GM12874 (cell line): ENCODE measurements around the gene CPEB2.

Experiments
- TF ChIP-seq, protein P1 (sequence below): IDR thresholded peaks from 2 replicates; pipeline ENCODE4 v1.5.1; 2011; ENCODE audit warnings: low read depth, mild to moderate bottlenecking, control low read depth, low read length, moderate library complexity; ENCODE audit not compliant: insufficient read depth

Gene CPEB2

DNA sequence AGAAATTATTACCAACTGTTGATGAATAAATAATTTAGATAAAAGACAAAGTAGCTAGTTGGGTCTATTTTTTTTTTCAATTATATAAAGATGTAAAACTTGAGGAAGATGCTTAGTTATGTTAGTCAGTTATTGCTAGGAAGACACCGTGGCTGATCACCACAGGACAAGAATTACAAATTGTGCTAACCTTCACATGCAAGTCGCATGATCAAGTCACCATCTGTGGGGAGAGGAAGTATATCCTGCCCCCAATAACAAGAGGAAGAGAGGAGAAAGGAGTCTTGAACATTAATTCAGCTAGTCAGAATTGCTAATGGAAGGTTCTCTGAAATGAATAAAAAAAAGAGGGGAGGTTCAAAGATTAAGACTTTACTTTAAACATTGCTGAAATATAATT lies 52.3 kb downstream of the CPEB2 start:
- TF ChIP-seq, protein P1, sequence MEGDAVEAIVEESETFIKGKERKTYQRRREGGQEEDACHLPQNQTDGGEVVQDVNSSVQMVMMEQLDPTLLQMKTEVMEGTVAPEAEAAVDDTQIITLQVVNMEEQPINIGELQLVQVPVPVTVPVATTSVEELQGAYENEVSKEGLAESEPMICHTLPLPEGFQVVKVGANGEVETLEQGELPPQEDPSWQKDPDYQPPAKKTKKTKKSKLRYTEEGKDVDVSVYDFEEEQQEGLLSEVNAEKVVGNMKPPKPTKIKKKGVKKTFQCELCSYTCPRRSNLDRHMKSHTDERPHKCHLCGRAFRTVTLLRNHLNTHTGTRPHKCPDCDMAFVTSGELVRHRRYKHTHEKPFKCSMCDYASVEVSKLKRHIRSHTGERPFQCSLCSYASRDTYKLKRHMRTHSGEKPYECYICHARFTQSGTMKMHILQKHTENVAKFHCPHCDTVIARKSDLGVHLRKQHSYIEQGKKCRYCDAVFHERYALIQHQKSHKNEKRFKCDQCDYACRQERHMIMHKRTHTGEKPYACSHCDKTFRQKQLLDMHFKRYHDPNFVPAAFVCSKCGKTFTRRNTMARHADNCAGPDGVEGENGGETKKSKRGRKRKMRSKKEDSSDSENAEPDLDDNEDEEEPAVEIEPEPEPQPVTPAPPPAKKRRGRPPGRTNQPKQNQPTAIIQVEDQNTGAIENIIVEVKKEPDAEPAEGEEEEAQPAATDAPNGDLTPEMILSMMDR = no peak

DNA sequence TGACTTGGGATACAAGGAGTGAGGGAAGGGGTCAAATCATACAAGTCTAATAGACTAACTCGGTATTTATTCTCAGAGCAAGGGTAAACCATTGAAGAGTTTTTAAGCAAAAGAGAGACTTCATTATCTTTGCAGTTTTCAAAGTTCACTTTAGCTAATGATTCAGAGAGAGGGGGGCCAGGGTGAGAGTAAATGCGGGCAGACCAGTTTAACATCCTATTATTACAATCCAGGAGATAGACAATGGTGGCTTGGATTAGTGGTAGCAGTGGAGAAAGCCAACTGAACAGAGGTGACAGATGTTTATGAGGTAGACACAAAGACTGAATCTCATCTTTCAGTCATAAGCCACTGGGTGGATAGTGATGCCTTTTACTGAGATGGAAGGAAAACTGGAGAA lies 57.9 kb downstream of the CPEB2 start:
- TF ChIP-seq, protein P1 = no peak

DNA sequence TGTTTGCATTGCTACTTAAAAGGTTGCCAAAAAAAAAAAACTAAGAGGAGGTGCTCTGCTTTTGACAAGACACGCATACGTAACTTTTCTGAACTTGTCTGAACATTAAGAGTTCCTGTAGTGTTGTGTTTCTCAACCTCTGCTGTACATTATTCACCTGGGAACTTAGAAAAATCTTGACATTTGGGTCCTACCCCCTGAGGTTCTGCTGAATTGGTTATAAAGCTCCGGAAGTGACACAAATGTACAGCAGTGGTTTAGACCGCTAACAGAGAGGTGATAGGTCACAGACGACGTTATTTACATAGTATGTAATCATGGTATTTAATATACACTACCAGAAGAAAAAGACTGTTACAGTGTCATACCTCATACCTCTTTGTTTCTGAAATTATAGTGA lies 61.1 kb downstream of the CPEB2 start:
- TF ChIP-seq, protein P1 = no peak

DNA sequence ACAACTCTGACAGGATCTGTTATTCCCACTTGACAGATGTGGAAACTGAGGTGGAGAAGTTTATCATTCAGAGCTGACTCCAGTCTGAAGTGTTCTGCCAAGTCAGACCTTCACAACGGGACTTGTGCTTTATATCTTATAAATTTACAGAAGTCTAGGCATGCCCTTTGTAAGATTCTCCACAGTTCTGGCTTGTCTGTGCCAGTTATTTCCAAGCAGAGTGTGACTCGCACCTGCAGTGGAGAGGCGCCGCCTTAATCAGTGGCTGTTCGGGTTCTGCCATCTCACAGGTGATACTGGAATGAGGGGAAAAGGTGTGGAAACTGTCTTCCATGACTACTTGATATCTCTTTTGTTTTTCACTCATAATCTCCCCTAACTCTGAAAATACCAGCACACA lies 63.2 kb downstream of the CPEB2 start:
- TF ChIP-seq, protein P1 = no peak

DNA sequence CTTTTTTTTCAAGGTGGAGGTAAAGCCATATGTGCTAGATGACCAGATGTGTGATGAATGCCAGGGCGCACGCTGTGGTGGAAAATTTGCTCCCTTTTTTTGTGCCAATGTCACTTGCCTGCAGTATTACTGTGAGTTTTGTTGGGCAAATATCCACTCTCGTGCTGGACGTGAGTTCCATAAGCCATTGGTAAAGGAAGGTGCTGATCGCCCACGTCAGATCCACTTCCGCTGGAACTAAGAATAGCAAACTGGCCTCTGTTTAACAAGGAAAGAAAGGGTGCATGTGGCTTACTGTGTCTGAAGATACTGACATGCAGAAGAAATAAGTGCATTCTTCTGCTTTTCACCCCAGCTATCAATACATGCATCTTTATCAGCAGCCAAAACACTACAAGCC lies 63.9 kb downstream of the CPEB2 start:
- TF ChIP-seq, protein P1 = no peak

DNA sequence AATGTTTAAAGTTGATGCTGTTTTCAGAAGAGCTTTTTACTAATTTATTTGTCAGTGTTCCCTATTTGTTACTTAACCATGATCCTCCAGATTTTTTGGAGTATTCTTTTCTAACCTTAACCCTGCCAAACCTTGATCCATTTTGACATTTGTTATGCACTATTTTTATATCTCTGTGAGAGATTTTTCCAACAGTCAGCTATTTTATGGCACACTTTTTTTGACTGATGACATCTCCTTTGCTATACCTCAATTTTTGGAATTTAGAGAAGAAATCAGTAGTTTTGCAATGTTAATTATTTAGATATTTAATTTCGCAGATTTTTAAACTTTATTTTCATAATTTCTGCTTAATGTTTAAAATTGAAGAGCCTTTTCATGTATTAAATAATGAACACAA lies 66.0 kb downstream of the CPEB2 start:
- TF ChIP-seq, protein P1 = no peak

DNA sequence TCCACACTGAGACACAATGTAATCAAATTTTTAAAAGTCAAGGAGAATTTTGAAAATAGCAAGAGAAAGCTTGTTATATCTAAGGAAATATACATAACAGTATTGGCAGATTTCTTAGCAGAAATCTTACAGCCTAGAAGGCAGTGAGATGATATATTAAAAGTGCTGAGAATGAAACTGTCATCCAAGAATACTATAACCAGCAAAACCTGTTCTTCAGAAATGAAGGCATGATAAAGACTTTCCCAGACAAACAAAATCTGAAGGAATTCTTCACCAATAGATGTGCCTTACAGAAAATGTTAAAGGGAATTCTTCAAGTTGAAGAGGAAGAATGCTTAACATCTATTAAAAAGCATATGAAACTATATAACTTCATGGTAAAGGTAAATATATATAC lies 73.6 kb downstream of the CPEB2 start:
- TF ChIP-seq, protein P1 = no peak

DNA sequence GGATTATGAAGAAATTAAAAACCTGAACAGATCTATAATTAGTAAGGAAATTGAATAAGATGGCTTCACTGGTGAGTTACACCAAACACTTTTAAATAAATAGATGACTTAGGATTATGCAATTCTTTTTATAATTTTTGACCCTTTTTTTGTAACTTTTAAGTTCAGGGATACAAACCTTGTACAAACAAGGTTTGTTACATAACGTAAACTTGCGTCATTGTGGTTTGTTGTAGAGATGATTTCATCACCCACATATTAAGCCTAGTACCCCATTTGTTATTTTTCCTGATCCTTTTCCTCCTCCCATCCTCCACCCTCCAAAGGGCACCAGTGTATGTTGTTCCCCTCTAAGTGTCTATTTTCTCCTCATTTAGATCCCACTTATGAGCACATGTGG lies 75.7 kb downstream of the CPEB2 start:
- TF ChIP-seq, protein P1 = no peak
